ENCODE results near the gene CYP4F11.
"Not testable (repeated sequence)": the region's sequence is repeated elsewhere in the genome, so short reads cannot be mapped to it uniquely, and the experiment has no call there.

The CYP4F11 gene

GRCh38 chr19:15874821-15875474, 59.4 kb downstream of the CYP4F11 start:
- no peak for DNase-seq (ENCODE audit: low spot score)

DNA sequence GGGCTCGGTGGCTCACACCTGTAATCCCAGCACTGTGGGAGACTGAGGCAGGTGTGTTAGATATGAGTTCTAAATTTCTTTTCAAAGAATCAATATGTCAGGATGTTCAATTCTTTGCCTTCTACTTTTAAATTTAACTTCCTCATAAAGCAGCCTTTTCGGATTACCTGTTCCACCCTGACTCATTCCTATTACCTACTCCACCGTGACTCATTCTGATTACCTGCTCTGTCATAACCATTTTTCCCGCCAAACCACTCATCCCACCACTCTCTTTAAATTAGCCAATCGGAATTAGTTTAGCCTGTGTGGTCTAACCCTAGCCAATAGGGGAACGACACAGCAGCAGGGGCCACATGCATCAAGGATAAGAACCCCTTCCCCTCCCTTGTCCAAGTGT, 60.6 kb downstream of the CYP4F11 start:
- not testable (repeated sequence) for DNase-seq (ENCODE audit: low spot score)

- no peak for DNase-seq (ENCODE audit: low spot score)
These were observed 62.8 kb downstream of the CYP4F11 start for GRCh38 chr19:15871570-15871969.

DNA sequence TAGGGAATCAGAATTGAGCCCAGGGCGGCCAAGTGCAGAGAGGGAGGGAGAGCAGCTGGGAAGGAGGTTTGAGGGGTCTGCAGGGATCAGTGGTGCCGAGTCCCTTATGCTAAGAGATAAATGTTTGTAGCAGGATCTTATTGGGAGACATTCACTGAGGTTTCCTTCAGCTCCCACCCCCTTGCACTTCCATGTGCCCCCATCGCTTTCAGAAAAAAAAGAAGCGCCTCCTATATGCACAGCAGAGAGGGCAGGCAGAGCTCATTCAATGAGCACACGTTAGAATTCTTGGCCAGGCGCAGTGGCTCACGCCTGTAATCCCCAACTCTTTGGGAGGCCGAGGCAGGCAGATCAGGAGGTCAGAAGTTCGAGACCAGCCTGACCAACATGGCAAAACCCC, 64.5 kb downstream of the CYP4F11 start:
- no peak for DNase-seq (ENCODE audit: low spot score)

DNA sequence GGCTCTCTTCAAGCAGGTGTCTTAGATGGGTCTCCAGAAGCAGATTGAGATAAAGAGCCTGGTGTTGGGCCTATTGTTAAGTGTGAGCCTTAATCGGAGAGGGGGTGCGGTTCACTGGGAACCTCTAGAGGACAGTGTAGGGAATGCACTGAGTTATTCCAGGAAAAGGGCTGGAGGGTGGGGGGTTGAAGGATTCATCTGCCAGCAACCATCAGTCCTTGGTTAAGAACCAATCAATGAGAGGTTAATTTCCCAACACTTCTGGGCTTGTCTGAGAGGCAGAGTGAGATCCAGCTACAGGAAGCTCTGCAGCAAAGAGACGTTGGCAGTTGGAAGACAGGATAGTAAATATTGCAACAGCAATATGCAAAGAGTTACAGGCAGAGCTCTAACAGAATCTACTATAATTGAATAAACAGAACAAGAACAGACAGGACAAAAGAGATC, 65.2 kb downstream of the CYP4F11 start:
- peak; percentile 75 for DNase-seq (ENCODE audit: low spot score)

GRCh38 chr19:15866636-15867035, 67.7 kb downstream of the CYP4F11 start:
- DNase-seq (ENCODE audit: low spot score) = no peak

DNA sequence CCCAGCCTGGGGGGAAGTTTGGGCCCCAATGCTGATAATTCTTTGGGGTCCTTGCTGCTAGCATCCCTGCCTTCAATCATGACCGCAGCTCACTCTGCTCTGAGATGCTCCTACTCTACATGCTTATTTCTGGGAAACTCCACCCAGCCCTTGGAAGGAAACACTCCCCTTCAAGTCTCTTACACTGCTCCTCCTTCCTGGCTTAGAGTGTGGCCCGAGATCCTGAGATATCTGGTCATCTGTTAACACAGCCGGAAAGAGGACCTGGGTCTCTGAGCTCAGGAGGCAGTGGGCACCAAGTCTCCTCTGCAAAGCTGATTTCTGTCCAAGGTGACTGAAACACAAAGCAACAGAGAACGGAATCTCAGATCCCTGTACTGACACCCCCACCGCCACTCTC, 69.5 kb downstream of the CYP4F11 start:
- DNase-seq (ENCODE audit: low spot score) = no peak

- no peak for DNase-seq (ENCODE audit: low spot score)
These were observed 71.1 kb downstream of the CYP4F11 start for GRCh38 chr19:15863272-15863671.

DNA sequence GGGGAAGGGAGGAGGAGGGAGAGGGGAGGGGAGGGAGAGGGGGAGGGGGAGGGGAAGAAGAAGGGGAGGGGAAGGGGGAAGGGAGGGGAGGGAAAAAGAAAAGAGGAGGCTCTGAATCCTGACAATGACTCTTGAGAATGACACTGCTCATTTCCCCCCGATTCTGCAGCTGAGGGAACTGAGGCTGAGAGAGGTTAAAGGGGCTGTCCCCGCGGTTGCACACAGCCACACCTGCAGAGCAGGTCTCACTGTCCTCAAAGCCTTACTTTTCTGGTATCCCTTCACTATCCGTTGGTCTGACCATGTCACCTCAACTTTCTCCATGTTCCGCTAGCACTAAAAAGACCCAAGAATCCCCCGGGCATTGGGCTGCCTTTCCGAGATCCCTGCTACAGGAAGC, 71.9 kb downstream of the CYP4F11 start:
- no peak for DNase-seq (ENCODE audit: low spot score)

All from GM03348 (cell line).